GM19193 (cell line): ENCODE results near the gene LINGO1.

Source experiments
- POLR2A ChIP-seq: IDR thresholded peaks from 4 replicates; pipeline ENCODE4 v1.6.1; 2011; ENCODE audit not compliant: insufficient read depth, insufficient read length; ENCODE audit errors: extremely low read depth

Gene LINGO1

DNA sequence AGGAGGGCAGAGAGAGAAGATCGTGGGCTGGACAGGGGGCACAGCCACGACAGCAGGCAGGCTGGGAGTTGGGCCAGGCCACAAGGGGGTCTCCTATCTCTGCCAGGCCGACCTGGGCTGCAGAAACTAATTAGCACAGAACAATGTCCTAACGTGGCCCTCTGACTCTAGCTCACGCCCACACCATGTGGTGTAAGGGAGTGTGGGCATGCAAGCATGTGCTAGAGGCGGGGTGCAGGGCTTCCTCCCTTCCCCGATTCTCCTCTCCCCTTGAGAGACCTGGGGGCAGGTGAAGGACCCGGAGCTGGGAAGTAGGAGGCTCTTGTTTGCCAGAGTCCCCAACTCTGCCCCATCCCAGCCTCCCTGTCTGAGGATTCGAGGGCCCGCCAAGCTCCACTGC, 65.5 kb downstream of the LINGO1 start:
- TF ChIP-seq POLR2A: no peak

DNA sequence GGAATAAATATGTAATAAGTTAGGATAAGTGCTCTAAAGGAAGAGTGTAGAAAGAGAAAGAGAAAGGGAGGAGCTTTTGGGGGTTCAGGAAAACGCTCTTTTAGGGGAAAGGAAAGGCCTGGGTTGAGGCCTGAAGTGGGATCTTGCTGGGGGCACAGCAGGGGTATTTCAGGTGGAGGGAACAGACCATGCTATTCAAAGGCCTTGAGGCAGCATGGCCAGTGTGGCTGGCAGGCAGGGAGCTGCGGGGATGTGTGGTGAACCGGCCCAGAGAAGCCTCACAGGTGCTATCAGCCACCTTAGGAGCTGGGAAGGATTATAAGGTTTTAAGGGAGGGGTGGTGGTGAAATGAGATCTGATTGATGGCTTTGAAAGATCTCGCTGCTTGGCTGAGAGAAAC, 66.6 kb downstream of the LINGO1 start:
- no peak for TF ChIP-seq POLR2A

DNA sequence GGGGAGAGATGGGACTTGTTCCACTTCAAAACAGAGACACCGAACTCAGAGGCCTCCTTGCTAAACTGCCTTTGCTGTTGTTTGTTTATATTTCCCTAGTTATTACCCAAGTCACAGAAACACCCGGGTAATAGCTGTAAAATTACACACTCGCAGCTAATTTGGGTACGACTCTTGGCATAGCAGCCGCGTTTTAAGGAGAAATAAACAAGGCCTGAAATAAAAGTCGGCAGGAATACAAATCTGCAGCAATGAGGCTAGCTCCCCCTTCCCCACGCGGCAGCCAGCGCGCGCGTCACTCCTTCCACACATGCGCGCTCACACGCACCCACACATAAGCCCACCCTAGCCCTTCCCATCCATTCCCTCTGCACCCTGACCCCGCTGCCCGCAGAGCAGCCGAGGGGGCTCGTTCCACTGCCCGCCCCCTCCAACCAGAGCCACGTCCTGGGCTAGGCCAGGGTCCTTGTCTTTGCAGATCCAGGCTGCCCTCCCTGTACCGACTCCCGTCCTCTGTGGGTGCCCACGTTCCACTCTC, 67.3 kb downstream of the LINGO1 start:
- no peak for TF ChIP-seq POLR2A

DNA sequence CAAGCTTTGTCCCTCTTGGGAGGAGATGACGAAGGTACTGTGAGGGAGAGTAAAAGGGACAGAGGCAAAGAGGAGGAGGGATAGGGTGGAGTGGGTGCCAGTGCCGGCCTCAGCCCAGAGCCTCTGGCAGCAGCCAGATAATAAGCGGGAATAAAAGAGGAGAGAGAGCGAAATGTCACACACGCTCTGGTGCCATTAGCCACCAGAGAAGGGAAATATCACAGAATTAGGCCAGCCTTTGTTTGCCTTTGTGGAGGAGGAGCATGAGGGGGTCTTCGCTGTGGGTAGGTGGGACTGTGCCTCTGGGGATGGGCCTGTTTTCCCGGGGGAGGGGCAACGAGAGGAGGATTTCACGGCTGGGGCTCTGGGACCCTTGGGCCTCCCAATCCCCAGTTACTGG, 67.8 kb downstream of the LINGO1 start:
- no peak for TF ChIP-seq POLR2A

DNA sequence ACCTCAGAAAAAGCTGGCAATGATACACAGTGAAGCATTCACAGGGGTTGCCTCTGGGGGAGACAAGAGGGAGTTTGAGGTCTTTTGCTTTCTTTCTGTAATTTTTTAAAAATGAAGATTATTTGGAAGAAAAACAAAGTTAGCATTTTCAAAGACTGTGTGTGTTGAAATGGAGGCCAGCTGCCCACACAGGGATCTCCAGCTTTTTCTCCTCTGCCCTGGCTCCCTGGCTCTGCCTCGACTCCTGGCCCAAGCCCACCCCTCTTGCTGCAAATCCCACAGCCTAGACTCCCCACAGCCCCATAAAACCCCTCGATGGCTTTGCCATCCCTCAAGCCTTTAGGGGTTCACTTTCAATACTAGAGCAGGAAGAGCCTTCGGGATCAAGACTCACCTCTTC, 68.4 kb downstream of the LINGO1 start:
- TF ChIP-seq POLR2A: no peak

DNA sequence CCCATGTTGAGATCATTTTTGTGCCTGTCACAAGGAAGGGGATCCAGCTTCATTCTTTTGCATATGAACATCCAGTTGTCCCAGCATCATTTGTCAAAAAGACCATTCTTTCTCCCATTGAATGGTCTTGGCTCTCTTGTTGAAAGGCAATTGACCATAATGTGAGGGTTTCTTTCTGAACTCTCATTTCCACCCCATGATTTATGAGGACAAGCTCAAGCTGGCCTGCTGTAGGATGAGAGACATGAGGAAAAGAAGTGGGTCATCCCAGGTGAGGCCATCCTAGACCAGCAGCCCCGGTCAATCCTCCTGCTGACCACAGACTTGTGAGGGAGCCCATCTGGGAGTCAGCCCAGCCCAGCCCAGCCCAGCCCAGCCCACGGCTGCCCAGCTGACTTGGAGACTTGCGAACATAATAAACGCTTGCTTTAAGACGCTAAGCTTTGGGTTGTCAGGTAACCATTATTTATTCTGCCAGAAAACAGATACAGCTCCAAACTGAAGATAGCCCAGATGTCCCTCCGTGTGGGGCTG, 69.0 kb downstream of the LINGO1 start:
- TF ChIP-seq POLR2A: no peak
